NCI-H2107 treated with DMSO at 0.1 percent for 48 hours (cell line): ENCODE data around the gene CHKB.
"Not testable (repeated sequence)": the region's sequence is repeated elsewhere in the genome, so short reads cannot be mapped to it uniquely, and the experiment has no call there.

Experiments
- DNase-seq: peaks from one replicate; lab custom pipeline; 2025; ENCODE audit not compliant: unreplicated experiment; lab: John Stamatoyannopoulos, UW

The CHKB gene, protein sequence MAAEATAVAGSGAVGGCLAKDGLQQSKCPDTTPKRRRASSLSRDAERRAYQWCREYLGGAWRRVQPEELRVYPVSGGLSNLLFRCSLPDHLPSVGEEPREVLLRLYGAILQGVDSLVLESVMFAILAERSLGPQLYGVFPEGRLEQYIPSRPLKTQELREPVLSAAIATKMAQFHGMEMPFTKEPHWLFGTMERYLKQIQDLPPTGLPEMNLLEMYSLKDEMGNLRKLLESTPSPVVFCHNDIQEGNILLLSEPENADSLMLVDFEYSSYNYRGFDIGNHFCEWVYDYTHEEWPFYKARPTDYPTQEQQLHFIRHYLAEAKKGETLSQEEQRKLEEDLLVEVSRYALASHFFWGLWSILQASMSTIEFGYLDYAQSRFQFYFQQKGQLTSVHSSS

DNA sequence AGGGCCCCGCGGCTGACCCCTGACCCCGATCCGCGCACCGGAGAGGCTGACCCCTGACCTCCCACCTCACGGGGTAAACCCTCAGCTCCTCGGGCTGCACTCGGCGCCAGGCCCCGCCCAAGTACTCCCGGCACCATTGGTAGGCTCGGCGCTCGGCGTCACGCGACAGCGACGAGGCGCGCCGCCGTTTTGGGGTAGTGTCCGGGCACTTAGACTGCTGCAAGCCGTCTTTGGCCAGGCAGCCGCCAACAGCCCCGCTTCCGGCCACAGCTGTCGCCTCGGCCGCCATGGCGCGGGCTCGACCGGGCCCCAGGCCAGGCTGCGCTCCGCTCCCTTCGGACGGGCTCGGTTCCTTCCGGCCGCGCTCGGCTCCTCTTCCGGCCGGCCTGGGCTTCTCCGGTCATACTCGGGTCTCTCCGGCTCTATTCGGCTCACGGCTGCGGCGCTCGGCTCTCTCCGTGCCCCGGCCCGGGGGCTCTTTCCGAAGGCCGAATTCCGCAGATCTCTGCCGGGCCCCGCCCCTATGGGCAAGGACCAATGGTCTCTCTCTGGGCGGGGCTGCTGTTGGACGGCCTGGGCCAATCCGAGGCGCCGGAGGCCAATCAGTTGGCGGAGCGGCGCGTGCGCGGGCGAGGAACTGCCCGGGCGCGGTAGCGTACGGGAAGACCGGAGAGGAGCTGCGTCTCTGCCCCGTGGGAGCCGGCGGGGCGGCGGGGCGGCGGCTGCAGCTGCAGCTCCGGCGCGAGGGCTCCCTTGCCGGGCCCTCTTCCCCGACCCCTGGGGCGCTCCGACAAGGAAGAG lies at the start of gene CHKB:
TSS of gene CHKB (minus strand) at position 357 of the 801 bp plus-strand sequence. CDS start at position 289, 68 bp downstream.
- peak; percentile 86 for DNase-seq

- no peak for DNase-seq
Observed at GRCh38 chr22:50630376-50630775, 47.7 kb upstream of the CHKB start.

- DNase-seq: no peak
Observed at GRCh38 chr22:50628543-50629134, 46.0 kb upstream of the CHKB start.

GRCh38 chr22:50627642-50628542 lies 45.2 kb upstream of the CHKB start, which contains the start of gene ARSA:
TSS of gene ARSA (minus strand) at chr22:50628152. CDS start at chr22:50627779, 373 bp downstream.
- DNase-seq: peak; percentile 14

GRCh38 chr22:50626850-50627641 lies 44.4 kb upstream of the CHKB start:
- DNase-seq: no peak

DNA sequence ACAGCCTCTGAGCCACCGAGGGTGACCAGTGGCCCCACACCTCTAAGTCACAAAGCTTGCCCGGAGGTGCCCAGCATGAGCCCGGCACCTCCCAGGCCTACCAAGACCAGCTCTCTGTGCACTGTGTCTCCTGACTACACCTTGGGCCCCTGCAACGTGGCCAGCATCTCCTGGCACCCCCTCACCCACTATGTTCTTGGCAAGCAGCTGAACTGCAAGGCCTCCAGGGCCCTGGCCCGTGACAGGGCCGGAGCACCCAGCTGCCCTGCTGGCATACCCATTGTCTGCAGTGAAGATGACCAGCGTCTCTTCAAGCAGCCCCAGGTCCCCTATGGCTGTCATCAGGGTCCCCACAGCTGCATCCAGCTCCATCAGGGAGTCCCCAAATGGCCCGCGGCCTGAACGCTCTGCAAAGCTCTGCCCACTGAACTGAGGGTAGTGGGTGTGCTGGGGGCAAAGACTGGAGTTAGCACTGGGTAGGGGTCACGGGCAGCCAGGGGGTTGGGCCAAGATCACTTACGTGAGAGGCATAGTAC lies 43.7 kb upstream of the CHKB start:
- DNase-seq: no peak

- no peak for DNase-seq
Observed at GRCh38 chr22:50625568-50626313, 43.1 kb upstream of the CHKB start.

DNA sequence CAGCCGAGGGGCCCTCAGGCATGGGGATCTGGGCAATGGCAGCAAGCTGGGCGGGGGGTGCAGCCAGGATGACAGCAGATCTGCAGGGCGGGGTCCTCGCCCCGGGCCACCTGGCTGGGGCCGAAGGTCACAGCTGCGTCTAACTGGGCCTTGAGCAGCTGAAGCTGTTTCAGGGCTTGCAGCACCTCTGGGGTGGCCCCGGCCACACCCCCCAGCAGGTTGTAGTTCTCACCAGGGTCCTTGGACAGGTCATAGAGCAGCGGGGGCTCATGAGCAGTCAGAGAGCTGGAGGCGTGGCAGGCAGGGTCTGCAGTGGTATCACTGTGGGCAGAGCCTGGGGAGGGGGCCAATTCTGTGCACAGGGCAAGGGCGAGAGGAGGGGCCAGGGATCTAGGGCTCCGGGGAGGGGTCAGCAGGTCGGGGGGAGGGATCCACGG lies 42.5 kb upstream of the CHKB start:
- no peak for DNase-seq

GRCh38 chr22:50624347-50625130 lies 41.9 kb upstream of the CHKB start:
- no peak for DNase-seq

DNA sequence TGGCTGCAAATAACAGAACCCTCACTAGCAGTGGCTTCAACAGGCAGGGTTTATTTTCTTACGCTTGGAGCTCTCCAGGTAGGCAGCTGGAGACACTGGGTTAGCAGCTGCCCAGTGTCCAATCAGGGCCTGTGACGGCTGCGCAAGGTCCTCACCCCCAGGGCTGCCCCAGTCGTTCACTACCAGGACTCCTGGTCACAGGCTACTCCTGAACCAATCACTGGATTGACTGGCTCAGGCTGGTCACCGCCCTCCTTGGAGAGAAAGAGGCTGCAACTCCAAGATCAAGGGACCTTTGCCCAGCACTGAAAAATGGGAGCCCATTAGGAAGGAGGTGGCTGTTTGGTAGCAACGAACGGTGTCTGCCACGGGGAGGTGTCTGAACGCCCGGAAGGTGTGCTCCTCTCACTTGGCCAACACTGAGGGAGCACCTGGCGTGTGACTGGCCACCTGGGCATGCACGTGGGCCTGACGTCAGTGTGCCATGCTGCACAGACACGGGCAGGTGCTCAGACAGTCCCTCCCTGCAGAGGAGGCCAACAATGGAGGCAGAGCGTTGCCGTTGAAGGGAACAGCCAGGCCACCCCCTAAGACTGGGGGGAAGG lies 40.2 kb upstream of the CHKB start:
- peak; percentile 70 for DNase-seq

DNA sequence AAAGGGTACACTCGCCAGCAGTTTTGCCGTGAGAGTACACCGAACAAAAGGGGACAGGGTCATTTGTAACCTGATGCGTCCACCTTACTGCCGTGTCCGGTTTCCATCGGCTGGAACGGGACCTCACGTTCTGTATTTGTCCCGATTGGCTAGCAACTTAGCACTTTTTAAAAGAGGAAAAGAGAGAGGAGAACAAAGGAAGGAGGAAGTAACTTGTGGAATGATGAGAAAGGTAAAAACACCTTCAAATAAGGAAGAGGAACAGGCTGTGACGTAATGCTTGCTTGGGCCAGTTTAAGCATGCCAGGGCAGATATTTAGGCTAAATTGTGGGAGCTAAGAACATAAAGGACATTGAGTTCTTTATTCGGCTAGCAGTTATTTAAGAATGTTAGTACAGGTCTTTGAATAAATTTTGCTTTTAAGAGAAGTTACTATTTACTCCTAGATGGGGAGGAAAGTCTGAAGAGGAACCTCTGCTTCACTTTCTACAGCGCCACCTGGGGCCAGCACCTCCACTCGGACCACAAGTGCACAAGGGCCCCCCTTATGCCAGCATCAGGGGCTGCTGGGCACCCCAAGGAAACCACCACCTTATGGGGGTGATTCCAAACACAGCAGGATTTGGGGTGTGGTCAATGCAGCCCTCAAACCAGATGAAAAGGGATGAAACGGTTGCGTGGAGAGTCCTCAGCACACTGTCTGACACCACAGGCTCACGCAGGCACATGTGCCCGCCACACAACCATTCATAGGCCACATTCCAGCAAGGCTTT lies 39.5 kb upstream of the CHKB start:
- no peak for DNase-seq

GRCh38 chr22:50621356-50621880 lies 38.8 kb upstream of the CHKB start:
- no peak for DNase-seq

DNA sequence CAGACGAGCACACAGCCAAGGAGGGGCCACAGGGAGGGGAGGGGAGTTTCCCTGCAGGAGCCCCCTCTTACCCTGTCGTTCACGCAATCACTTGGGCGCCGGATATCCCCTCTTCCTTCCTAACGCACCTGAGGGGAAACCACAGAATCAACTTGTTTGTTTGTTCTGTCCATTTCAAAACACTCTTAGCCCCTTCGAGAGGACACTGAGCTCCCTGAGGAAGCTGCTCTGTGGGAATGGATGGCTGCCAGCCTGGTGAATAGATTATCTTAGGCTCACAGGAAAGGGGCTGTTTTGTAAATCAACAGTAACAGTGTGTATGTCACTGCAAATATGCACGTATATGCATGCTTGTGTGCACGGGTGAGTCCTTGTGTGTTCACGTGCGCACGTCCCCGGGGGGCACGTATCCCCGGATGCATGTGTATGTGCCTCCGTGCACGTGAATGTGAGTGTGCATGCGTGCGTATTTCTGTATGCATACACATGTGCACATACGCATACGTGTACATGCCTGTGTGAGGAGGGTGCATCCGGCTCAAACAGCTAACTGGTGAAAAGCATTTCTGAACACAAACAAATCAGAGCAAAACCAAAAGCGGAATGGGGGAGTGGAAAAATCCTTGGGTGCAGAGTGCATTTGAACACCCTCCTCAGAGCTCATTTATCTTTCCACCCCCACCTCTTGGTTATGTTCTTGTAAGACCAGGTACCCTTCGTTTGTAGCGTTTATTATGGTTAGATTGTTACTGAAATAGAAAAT lies 38.1 kb upstream of the CHKB start:
- peak; percentile 46 for DNase-seq

DNA sequence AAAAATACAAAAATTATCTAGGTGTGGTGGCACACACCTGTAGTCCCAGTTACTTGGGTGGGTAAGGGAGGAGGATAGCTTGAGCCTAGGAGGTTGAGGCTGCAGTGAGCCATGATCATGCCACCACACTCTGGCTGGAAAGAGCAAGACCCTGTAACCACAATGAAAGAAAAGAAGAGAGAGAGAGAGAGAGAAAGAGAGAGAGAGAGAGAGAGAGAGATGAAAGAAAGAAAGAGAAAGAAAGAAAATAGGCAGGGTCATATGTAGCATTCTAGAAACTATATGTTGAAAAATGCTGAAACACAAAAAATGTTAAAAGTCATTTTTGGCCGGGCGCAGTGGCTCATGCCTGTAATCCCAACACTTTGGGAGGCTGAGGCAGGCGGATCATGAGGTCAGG lies 31.6 kb upstream of the CHKB start:
- not testable (repeated sequence) for DNase-seq

DNA sequence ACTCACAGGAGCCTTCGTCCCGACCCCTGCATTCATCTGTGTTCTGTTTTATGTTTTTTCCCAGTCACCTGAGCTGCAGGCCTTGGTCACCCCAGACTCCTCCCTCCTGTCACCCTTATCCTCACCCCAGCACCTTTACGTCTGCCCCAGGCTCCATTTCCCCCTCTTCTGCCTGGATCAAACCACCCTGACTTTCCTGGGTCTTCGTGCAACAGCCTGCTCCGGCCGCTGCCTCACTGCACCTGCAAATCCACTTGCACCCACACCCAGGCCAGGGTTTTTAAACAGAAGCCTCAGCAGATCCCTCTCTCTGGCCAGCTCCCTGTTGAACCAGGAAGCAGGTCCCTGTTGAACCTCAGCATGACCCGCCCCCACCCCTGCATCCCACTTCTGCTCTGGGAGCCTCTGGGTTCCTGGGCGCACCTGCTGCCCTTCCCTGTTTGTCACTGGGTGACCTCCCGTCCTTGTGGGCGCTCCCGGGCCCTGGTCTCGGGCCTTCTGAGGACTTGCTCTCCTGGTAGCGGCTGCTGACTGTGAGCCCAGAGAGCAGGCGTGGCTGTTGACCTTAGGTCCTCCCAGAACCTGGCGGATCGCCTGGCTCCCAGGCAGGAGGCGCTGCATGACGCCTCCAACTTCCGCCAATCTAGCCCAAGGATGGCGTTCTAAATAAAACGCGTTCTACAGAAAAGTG lies 30.8 kb upstream of the CHKB start:
- peak; percentile 35 for DNase-seq
